Testis (tissue), 3 donors: Measurements from ENCODE around the gene RABAC1. TPM values are rescaled to one million over a fixed set of nuclear protein-coding genes. Genes with fewer than 3 reads are reported as not detected.

Source experiments
- DNase-seq: peaks from one replicate; pipeline ENCODE4 v3.0.0-alpha.2; 2019
- H3K27ac ChIP-seq, 2 donors: fragments of 200-600 bp; sonication (generic); one replicate each; pipeline ENCODE4 v1.5.1; 2019
- H3K27me3 ChIP-seq: fragments of 200-600 bp; sonication (generic); one replicate; pipeline ENCODE4 v1.5.1; 2019
- H3K36me3 ChIP-seq: fragments of 200-600 bp; sonication (generic); one replicate; pipeline ENCODE4 v1.5.1; 2017; ENCODE audit warnings: low read depth; ENCODE audit errors: missing control alignments
- H3K4me1 ChIP-seq: fragments of 200-600 bp; sonication (generic); one replicate; pipeline ENCODE4 v1.5.1; 2019
- H3K4me3 ChIP-seq, 2 donors: fragments of 200-600 bp; sonication (generic); one replicate each; pipeline ENCODE4 v1.5.1; 2017 to 2019
- H3K9me3 ChIP-seq: fragments of 200-600 bp; sonication (generic); one replicate; pipeline ENCODE4 v1.5.1; 2017
- POLR2A ChIP-seq: fragments of 450-650 bp; IDR thresholded peaks from one replicate; pipeline ENCODE4 v1.6.1; 2017; ENCODE audit warnings: antibody characterized with exemption, mild to moderate bottlenecking, moderate library complexity
- WGBS, 2 donors: methylation state at CpG; one replicate each; pipeline ENCODE4 v1.1.5; 2018; 5-methylcytosine and 5-hydroxymethylcytosine counted together
- intact Hi-C: fragments of 100-400 bp; cut with DNase I; formaldehyde crosslinking; loops from one replicate; pipeline ENCODE4 v1.15.1; 2023; ENCODE audit warnings: low total_unique reads
- polyA plus RNA-seq: library from polyadenylated mRNA; stranded (reverse); fragments of 350-450 nt; fragmentation: Illumina TruSeq; extraction: RNeasy Lipid Tissue Mini Kit (QIAGEN cat#74804); gene quantifications from one replicate; pipeline ENCODE4 v1.2.3, GENCODE V29; 2014; ENCODE audit warnings: low read depth, low replicate concordance; ENCODE audit not compliant: insufficient read depth
- total RNA-seq, 2 donors: library from RNA; depleted of rRNA; stranded (reverse); fragments of >200 nt; gene quantifications; one replicate each; pipeline ENCODE4 v1.2.3, GENCODE V29; 2016
- TF ChIP-seq, protein P1 (sequence below), 3 experiments: fragments of 450-650 bp in 2 of 3; fragments of 200-600 bp in 1 of 3; sonication (generic) in 1 of 3; IDR thresholded peaks; one replicate each; pipeline ENCODE4 v1.5.1; 2016 to 2019; ENCODE audit warnings: antibody characterized with exemption in 3 of 3, mild to moderate bottlenecking in 2 of 3, moderate library complexity in 1 of 3

RABAC1 gene
- total and polyA plus RNA-seq, 3 donors from 2014 or later: 143 to 196 (median 182) TPM

DNA sequence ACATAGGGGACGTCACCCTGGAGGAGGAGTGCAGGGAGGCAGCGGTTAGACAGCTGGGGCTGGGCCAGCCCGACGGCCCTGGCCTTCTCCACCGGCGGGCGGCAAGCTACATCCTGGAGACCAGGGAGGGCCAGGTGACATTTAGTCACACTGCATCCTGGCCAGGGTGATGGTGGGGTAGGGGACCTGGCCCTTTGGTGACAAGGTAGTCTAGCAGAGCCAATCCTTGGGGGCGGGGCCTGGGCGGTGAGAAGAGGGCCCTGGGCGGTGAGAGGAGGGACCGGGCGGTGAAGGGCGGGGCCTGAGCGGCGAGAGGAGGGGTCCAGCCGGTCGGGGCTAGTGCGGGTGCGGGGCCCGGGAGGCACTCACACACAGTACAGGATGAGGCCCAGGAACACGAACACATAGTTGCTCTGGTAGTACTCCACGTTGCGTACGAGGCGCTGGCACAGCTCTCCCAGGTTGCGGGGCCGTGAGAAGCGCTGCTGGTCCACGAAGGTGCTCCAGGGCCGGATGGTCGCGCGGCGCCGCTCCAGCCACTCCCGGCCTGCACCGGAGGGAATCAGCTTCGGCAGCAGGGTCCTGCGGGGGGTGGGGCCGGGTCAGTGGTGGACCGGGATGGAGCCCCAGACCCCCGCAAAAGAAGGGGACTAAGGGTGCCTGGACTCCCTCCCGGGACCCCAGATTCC lies 610 bp downstream of the RABAC1 start:
- 0% methylated on average over 37 of the region's 43 CpGs; no CpG with 5 or more reads in 1 of the 2 donors for WGBS, 2 donors
- intact Hi-C loops: loop anchor here (10.0 kb wide), 1 partner anchor 84 kb away; the partner anchor contains the start of gene CD79A

DNA sequence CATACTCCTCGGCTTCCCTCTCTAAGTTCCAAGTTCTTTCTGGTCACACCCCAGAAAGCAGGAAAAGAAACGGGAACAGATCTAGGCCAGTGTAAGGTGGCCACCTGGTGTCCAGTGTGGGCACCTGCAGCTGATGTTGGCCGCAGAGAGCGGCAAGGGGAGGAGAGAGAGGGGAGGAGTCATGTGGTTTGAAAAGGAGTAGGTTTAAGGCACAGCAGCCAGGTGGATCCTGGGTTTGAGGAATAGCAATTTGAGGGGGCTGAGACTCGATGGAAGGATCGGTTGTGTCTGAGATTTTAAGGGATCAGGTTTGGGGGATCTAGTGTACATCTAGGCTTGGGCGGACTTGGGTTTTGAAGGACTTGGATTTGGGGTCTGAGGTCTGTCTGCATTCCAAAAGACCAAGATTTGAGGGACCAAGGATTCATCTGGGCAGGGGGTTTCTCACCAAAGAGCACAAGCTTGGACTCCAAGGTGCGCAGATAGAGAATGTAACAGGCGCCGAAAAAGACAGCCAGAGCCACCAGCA lies 1.2 kb downstream of the RABAC1 start:
- TF ChIP-seq, protein P1, sequence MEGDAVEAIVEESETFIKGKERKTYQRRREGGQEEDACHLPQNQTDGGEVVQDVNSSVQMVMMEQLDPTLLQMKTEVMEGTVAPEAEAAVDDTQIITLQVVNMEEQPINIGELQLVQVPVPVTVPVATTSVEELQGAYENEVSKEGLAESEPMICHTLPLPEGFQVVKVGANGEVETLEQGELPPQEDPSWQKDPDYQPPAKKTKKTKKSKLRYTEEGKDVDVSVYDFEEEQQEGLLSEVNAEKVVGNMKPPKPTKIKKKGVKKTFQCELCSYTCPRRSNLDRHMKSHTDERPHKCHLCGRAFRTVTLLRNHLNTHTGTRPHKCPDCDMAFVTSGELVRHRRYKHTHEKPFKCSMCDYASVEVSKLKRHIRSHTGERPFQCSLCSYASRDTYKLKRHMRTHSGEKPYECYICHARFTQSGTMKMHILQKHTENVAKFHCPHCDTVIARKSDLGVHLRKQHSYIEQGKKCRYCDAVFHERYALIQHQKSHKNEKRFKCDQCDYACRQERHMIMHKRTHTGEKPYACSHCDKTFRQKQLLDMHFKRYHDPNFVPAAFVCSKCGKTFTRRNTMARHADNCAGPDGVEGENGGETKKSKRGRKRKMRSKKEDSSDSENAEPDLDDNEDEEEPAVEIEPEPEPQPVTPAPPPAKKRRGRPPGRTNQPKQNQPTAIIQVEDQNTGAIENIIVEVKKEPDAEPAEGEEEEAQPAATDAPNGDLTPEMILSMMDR (IDR thresholded peaks at IDR 0.05): peak; percentile 71 to 78 (median 76)
- no peak for TF ChIP-seq POLR2A
- WGBS, 2 donors: 15 to 21% methylated on average over 9 to 10 of the region's 10 CpGs
- intact Hi-C loops: loop anchor here (10.0 kb wide), 1 partner anchor 83 kb away; the partner anchor contains the start of gene CD79A

More for the DNA sequence above, 610 bp downstream of the RABAC1 start:
- Histone ChIP-seq H3K4me1 (peaks cover 12% of the 10 kb centered on the region), H3K27ac (peak overlapping the region; percentile 83 to 95), H3K9me3 (no peaks in the 10 kb centered on the region), H3K36me3 (no peaks in the 10 kb centered on the region), H3K4me3 (peak overlapping the region; percentile 94 to 97), H3K27me3 (no peaks in the 10 kb centered on the region)
- peak; percentile 92 for DNase-seq
- TF ChIP-seq, protein P1 (IDR thresholded peaks at IDR 0.05): no peak
- TF ChIP-seq POLR2A: peak; percentile 44

DNA sequence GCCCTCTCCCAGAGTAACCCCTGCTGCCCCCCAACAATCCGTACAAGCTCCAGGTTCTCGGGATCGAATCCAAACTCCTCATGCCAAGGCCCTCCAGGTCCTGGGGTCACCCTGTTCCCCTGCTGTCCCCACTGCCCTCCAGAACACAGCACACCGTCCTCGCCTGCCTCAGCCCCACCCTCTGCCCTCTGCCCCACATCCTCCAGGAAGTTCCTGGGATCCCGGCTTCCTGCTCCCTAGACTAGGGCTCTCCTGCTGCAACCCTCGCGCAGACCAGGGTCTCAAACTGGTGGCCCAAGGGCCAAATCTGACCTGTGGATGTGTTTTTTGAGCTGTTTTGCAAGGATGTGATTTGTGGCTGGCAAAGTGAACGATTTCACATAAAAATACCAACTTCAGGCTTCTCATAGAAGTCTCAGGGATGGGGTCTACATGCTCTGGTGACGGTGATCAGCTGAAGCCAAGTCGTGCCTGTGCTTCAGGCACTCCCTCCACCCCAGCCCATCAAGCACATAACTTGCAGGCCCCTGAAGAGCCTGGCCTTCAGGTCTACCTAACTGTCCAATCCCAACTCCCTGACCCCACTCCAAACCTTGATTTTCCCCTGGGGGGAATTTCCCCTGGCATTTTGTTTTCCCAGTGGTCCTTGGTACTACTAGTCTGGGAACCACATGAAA lies 1.8 kb downstream of the RABAC1 start:
- no peak overlapping the region for H3K4me3 ChIP-seq
- intact Hi-C loops: loop anchor here (10.0 kb wide), 1 partner anchor 82 kb away; the partner anchor contains the start of gene CD79A
- no peaks in the 10 kb centered on the region for H3K27me3 ChIP-seq
- 75 to 79% methylated on average over 9 to 11 of the region's 11 CpGs for whole genome bisulfite sequencing, 2 donors
- H3K27ac ChIP-seq: no peak overlapping the region
- DNase-seq: no peak
- no peak for TF ChIP-seq POLR2A
- TF ChIP-seq, protein P1 (IDR thresholded peaks at IDR 0.05): no peak
- peaks cover 12% of the 10 kb centered on the region for H3K4me1 ChIP-seq
- H3K36me3 ChIP-seq: no peaks in the 10 kb centered on the region
- no peaks in the 10 kb centered on the region for H3K9me3 ChIP-seq

More for the DNA sequence above, 1.2 kb downstream of the RABAC1 start:
- H3K36me3 ChIP-seq: no peaks in the 10 kb centered on the region
- DNase-seq: peak; percentile 72
- no peaks in the 10 kb centered on the region for H3K9me3 ChIP-seq
- no peaks in the 10 kb centered on the region for H3K27me3 ChIP-seq
- peak overlapping the region in 1 of 2 donors; percentile 95 for H3K27ac ChIP-seq
- peak overlapping the region; percentile 94 to 97 for H3K4me3 ChIP-seq
- H3K4me1 ChIP-seq: peaks cover 12% of the 10 kb centered on the region

DNA sequence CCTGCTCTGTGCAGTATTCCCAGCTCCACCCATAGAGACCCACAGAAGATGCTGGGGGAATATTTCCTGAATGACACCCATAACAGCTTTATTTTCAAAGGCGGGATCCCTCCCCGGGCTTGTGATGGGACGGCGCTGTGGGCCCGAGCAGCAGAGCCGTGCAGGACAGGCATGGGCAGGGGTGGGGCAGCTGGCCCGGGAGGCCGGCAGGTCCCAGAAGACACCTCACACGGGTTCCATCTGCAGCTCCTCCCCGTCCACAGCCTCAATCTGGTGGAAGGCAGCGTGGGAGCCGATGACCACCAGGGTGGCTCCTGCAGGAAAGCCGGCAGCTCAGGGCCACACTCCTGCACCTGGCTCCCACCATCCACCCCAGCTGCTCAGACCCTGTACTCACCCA lies 2.5 kb downstream of the RABAC1 start:
- Histone ChIP-seq H3K9me3 (no peaks in the 10 kb centered on the region), H3K36me3 (no peaks in the 10 kb centered on the region), H3K4me3 (no peak overlapping the region), H3K27ac (no peak overlapping the region), H3K27me3 (no peaks in the 10 kb centered on the region), H3K4me1 (peaks cover 12% of the 10 kb centered on the region)
- intact Hi-C loops: loop anchor here (10.0 kb wide), 1 partner anchor 82 kb away; the partner anchor contains the start of gene CD79A
- no peak for DNase-seq
- WGBS, 2 donors: 89 to 90% methylated on average over 11 to 13 of the region's 13 CpGs
- no peak for TF ChIP-seq POLR2A
- TF ChIP-seq, protein P1 (IDR thresholded peaks at IDR 0.05): no peak
